SKM-1 treated with dmso at 0.1 percent for 144 hours (cell line): ENCODE results near the gene MBOAT1.

Experiments used
- DNase-seq: peaks from one replicate; lab custom pipeline; 2025; ENCODE audit not compliant: unreplicated experiment; lab: John Stamatoyannopoulos, UW

Gene MBOAT1

GRCh38 chr6:20112241-20112640 is 100.0 kb downstream of the MBOAT1 start:
- DNase-seq, result no peak

GRCh38 chr6:20110478-20110877 is 101.8 kb downstream of the MBOAT1 start:
- DNase-seq, result no peak

GRCh38 chr6:20109526-20109925 is 102.7 kb downstream of the MBOAT1 start:
- no peak for DNase-seq

- DNase-seq, result no peak
Observed at GRCh38 chr6:20105838-20106237, 106.4 kb downstream of the MBOAT1 start.

- DNase-seq, result no peak
Observed at GRCh38 chr6:20104696-20105095, 107.6 kb downstream of the MBOAT1 start.

- no peak for DNase-seq
Observed at GRCh38 chr6:20102397-20103073, 109.7 kb downstream of the MBOAT1 start.

- no peak for DNase-seq
Observed at GRCh38 chr6:20099156-20099555, 113.1 kb downstream of the MBOAT1 start.

- DNase-seq, result no peak
Observed at GRCh38 chr6:20098267-20098876, 113.9 kb downstream of the MBOAT1 start.

GRCh38 chr6:20096536-20096935 is 115.7 kb downstream of the MBOAT1 start:
- no peak for DNase-seq

GRCh38 chr6:20095436-20095835 is 116.8 kb downstream of the MBOAT1 start:
- DNase-seq, result no peak

- DNase-seq, result peak; percentile 54
Observed at GRCh38 chr6:20092071-20092566, 120.2 kb downstream of the MBOAT1 start.

- DNase-seq, result no peak
Observed at GRCh38 chr6:20086992-20087391, 125.3 kb downstream of the MBOAT1 start.

GRCh38 chr6:20085817-20086216 is 126.5 kb downstream of the MBOAT1 start:
- DNase-seq, result no peak

GRCh38 chr6:20084411-20084810 is 127.9 kb downstream of the MBOAT1 start:
- DNase-seq, result no peak

GRCh38 chr6:20071998-20072397 is 140.3 kb downstream of the MBOAT1 start:
- no peak for DNase-seq

GRCh38 chr6:20070047-20070446 is 142.2 kb downstream of the MBOAT1 start:
- no peak for DNase-seq

GRCh38 chr6:20069021-20069522 is 143.2 kb downstream of the MBOAT1 start:
- no peak for DNase-seq

GRCh38 chr6:20068421-20068988 is 143.8 kb downstream of the MBOAT1 start:
- DNase-seq, result no peak

- DNase-seq, result no peak
Observed at GRCh38 chr6:20061952-20062351, 150.3 kb downstream of the MBOAT1 start.

GRCh38 chr6:20060252-20060651 is 152.0 kb downstream of the MBOAT1 start:
- DNase-seq, result no peak

GRCh38 chr6:20058912-20059311 is 153.4 kb downstream of the MBOAT1 start:
- peak; percentile 86 for DNase-seq
